Activated naive CD8-positive, alpha-beta T cell treated with anti-CD3 and anti-CD28 coated beads, Interleukin-2, amount 50 U/mL, for 16 hours (primary cell): Measurements from ENCODE around the gene PDE11A.
"Not testable (repeated sequence)": the region's sequence is repeated elsewhere in the genome, so short reads cannot be mapped to it uniquely, and the experiment has no call there.

Source experiments
- DNase-seq: peaks from one replicate; pipeline ENCODE4 v3.0.0-alpha.2; 2020; ENCODE audit warnings: low read depth, low spot score

The PDE11A gene

DNA sequence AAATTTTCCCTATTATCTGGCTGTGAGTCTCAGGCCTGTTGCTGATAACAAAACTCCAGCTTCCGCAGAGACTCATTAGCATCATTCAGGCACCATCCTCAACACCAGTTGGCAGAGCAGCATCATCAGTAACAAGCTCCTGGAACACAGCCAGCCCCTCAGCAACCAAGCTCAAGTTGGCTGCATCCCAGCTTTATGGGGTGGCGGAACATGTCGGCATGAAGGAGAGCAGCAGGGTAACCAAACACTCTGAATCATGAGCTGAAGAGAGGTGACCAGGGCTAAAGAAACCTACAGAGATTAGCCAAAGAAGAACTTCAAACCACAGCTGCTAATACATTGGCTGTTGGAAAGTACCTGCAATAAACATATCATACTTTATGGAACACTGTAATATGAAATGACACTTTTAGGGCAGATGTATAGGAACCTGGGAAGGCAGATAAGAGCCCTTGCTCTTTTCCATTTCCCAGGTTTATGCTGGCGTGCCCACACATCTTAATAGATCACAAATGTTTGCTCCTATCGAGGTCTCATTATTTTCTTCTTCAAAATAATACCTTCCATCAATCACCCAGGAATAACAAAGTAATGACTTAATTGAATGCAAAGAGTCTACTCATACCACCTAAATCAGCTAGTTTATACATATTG lies 63.8 kb downstream of the PDE11A start:
- no peak for DNase-seq

DNA sequence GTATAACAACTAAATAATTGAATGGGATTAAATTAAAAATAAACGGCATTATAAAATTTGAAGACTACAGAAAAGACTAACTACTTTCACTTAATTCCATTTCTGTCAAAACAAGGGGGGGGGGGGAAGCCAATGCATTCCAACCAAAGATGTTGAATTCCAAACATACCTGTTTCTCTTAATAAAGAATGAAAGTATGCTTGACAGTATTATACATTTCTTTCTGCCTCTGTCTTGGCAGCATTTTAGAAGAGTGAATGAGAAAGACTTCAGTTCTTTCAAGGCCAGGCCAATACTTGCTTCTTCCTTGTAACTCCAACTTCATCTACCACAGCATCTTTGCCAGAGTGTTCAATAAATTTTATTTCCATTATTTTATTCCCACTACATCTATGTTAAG lies 65.9 kb downstream of the PDE11A start:
- DNase-seq = no peak

DNA sequence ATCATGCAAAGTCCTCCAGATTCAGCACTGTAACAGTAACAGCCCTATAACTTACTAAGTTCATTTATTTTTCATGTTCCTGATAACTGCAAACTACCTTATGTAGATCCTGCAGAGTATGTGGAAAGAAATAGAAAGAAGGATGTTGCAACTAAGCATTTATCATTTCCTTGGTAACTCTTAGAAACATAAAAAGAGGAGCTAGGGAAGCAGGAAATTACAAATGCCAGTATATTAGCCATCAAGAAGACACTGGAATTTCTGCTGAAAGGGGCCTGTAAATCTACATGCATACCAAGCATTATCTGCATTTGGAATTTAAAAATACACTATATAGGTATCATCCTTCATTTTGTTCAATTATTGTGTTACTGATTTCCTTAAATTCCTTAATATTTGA lies 66.8 kb downstream of the PDE11A start:
- DNase-seq = no peak

DNA sequence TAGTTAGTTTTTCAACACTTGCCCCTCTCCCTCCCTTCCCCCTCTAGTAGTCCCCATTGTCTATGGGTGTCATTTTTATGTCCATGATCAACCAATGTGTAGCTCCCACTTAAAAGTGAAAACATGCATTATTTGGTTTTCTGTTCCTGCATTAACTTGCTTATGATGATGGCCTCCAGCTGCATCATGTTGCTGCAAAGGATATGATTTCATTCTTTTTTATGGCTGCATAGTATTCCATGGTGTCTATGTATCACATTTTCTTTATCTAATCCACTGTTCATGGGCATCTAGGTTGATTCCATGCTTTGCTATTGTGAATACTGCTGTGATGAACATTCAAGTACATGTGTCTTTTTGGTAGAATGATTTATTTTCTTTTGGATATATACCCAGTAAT lies 70.5 kb downstream of the PDE11A start:
- DNase-seq = no peak

DNA sequence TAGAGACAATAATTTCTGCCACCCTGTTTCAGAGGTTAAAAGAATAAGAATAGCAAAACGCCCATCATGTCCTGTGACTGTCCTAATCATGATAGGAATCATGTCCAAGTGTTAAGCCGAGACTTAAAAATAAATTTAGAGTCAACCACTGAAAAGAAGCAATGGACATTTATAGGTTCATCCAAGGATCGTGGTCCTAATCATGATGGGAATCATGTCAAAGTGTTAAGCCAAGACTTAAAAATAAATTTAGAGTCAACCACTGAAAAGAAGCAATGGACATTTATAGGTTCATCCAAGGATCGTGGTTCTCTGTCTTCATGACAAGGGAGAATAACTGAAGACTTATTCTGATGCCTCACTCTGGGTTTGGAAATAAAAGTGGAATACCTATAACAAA lies 73.6 kb downstream of the PDE11A start:
- DNase-seq = no peak

DNA sequence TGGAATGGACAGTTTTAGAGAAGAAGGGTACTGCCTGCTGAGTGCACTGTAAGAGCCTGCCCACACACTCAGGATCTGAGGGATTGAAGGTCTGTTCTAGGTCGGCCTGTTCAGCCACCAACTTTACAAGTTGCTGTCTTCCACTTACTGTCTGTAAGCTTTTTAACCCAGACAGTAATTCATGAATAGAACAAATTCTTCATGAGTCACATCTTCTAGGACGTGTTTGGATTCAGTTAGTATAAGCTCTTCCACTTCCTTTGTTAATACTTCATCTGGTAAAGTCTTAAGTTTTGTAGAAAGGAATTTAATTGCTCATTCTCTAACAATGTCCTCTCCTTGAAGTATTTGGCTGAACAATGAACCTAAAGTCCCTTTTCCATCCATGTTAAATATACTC lies 74.6 kb downstream of the PDE11A start:
- DNase-seq = no peak

DNA sequence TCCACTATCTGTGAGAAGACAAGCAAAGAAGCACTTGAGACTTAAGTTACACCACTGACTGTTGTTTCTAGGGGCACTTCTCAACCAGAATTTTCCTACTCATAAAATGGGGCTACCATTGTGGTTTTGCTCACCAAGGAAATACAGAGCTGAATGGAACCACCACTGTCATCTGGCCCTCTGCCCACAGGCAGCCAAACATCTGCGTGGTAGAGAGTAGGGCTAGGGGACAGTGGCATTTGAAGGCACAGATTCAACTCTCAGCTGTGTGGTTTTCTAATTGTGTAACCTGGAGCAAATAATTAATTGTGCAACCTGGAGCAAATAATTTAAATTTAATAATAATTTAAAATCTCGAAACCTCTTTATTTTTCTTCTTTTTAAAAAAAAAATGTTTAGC lies 79.6 kb downstream of the PDE11A start:
- DNase-seq = no peak

DNA sequence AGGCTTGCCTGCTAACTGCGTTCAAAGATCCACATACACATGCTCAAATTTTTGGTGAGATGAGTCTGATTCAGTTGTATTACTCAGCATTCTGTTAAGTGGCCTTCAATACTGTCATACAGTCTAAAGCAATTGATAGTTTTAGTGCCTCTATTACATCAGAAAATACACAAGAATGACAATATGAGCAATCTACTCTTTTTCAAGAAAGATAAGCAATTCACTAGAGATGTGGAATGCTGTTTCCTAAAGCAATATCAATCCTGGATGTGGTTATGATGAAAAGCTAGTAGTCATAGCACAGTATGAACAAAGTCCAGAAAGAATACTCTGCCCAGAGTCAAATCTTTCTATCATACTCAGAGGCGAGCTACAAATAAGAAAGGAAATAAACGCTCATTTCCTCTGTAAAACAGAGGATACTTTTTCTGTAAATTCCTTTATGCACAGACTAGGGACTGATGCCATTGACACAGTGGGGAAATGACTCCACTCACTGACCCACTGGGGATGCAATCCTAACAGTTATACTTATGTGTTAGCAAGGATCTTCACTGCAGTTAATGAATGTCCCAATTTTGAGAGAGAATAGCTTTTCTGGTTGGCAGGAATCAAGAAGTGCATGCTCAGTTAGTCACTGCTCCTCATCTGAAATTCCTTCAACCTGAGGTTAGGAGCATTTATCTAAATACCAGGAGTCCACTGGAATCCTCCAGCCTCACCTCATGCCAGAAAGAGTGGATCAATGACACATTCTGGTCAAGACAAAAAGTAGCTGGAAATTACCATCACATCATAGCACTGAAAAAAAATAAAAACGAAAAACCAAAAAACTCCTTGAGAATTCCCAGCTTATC lies 83.3 kb downstream of the PDE11A start:
- DNase-seq = no peak

DNA sequence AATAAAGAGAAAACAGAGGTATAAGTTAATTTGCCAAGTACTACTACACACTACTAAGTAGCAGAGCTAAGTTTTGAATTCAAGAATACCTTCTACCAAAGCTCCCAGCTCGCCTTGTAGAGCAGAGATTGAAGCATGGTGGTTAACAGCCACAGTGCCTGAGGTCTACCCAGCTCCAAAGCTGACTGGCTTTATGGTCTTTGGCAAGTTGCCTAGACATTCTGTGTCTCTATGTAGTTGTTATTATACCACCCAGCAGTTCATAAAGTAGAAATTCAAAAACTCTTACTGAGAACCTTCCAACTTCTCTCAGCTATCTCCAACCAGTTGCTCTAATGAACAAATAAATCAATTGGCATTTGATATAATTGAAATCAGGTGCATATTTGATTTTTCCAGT lies 87.8 kb downstream of the PDE11A start:
- DNase-seq = no peak

DNA sequence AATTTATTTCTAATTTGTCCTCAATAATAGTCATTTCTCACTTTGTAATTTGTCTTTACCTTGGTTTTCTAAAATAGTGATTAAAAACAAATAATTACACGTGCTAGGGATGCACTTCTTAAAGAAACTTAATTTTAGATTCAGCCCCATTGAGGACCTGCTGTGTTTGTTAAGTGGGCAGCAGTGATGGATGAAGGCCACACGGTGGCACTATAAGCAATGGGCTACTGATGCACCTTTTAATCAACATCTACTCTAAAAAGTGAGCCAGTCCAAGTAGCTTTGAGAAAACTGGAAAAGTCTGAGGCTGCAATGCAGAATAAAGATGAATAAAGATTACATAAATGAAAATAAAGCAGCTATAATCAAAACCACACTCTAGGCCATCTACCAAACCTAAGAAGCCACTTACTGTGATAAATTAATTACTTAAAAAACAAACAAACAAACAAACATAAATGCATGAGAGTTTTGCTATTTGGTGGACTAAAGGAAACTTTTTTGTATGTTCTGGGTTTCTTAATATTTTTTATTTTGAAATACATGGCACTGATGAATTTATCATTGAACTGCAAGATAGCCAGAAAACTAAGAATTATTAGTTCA lies 89.3 kb downstream of the PDE11A start:
- no peak for DNase-seq

DNA sequence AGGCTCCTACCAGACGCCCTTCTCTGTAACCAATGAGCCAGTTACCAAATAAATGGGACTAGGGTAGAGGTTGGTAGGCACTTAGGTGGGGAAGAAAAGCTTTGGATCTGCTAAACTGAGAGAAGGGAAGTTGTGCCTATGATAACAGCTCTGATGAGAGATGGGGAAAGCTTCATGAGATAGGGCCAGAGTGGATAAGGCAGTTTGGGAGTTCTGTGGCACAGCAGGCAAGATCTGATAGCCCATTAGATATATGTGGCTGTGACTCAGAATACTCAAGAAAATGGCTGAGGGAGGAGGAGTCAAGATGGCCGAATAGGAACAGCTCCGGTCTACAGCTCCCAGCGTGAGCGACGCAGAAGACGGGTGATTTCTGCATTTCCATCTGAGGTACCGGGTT lies 99.8 kb downstream of the PDE11A start:
- DNase-seq = no peak

DNA sequence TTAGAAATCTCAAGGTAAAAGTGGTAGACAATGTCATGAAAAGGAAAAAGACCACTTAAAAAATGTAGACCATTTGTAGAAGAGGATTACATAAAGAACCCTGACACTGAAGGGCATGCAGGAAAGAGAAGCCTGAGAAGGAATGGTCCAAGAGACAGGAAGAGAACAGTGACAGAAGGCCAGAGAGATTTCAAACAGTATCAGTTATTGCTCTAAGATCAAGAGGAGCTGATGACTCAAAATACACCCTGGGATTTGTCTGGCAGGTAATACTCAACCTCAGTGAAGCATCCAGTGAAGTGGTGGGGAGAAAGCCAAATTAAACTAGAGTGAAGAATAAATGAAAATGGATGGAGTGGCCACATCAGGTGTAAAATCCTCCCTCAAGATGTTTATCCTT lies 100.5 kb downstream of the PDE11A start:
- no peak for DNase-seq

DNA sequence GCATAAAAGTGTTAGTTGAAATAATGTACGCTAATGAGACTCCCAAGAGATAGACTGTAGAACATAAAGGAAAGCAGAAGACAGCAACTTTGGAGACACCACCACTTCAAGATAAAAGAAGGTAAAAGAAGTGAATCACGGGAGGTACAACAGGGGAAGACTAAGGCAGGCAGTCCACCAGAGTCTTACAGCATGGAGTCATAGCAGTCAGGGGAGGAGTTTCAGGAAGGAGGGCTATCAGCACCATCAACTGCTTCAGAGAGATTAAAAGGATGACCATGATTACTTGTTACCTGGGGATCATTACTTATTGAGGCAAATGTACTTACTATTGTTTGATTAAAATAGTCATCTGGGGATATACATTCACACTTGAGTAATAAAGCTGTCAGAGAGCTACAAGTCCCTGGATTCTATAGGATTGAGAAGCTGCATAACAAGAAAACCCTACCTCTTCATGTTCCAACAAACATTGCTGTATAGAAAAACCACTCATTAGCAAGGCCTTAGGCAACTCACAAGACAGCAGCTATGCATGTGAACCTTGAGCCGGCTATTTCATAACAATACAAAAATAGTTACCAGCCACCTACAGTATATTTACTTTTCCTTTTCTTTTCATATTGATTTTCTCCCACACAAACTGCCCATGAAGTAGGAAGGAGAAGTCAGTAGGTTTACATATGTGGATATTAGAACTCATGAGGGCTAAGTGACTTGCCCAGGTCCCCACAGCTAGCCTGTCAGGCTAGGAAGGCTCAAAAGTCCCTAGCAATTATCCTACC lies 101.7 kb downstream of the PDE11A start:
- no peak for DNase-seq

DNA sequence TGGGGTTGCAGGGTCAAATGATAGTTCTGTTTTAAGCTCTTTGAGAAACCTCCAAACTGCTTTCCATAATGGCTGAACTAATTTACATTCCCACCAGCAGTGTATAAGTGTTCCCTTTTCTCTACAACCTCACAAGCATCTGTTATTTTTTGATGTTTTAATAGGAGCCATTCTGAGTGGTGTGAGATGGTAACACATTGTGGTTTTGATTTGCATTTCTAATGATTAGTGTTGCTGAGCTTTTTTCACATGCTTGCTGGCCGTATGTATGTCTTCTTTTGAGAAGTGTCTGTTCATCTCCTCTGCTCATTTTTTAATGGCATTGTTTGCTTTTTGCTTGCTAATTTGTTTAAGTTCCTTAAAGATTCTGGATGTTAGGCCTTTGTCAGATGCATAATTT lies 107.7 kb downstream of the PDE11A start:
- no peak for DNase-seq

DNA sequence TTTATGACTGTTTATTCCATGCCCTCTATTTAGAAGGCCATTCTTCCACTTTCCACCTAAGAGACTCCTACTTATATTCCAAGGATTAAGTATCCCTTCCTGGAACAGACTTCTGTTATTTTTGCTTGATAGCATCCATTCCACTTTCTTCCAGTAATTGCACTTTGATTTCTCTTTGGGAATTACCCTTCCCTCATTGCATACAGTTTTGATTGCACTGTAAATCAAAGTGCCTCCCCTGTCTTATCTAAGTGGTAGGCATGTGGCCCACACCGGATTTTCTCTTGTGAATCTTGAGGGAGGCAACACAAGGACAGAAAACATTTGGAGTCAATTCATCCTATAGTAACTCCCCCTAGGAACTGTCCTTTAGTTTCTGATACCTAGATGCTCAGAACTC lies 120.4 kb downstream of the PDE11A start:
- DNase-seq = no peak

DNA sequence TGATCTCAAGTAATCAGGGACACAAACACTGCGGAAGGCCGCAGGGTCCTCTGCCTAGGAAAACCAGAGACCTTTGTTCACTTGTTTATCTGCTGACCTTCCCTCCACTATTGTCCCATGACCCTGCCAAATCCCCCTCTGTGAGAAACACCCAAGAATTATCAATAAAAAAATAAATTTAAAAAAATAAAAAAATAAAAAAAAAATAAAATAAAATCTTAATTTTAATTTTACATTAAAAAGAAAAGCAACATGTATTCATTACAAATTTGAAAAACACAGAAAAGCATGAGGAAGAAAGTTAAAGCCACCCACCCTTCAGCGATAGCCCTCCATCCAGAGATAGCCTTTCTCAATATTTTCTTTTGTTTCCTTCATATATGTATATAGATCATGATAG lies 125.0 kb downstream of the PDE11A start:
- DNase-seq = not testable (repeated sequence)

DNA sequence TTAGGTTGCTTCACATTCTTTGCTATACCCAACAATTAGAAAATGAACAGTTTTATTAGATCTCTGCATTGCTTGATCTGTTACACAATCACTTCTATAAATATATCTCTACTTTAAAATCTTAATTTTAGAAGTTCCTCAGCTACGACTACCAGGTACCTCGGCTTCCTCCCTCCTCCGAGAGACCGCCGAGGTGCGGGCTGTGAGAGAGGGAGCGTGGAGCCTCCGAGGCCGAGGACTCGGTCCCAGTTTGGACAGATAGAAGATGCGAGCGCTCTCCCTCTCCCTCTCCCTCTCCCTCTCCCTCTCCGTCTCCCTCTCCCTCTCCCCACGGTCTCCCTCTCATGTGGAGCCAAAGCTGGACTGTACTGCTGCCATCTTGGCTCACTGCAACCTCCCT lies 128.0 kb downstream of the PDE11A start:
- not testable (repeated sequence) for DNase-seq

DNA sequence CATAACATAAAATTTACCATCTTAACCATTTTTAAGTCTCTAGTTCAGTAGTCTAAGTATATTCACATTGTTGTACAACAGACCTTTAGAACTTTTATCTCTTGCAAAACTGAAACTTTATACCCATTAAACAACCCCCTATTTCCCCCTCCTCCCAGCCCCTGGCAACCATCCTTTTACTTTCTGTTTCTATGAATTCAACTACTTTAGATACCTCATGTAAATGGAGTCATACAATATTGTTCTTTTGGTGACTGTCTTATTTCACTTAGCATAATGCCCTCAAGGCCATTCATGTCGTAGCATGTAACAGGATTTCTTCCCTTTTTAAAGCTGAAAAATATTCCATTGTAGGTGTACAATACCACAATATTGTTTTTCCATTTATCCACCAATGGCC lies 129.8 kb downstream of the PDE11A start:
- no peak for DNase-seq

DNA sequence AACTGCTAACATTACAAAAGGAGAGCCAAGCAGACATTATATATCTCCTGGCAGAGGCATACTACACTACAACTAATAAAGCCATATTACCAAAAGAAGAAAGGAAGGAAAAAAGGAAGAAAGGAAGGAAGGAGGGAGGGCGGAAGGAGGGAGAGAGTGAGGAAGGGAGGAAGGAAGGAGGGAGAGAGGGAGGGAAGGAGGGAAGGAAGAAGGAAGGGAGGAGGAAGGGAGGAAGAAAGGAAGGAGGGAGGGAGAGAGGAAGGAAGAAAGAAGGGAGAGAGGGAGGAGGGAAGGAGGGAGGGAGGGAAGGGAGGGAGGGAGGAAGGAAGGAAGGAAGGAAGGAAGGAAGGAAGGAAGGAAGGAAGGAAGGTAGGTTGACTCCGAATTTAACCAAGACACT lies 133.4 kb downstream of the PDE11A start:
- no peak for DNase-seq

DNA sequence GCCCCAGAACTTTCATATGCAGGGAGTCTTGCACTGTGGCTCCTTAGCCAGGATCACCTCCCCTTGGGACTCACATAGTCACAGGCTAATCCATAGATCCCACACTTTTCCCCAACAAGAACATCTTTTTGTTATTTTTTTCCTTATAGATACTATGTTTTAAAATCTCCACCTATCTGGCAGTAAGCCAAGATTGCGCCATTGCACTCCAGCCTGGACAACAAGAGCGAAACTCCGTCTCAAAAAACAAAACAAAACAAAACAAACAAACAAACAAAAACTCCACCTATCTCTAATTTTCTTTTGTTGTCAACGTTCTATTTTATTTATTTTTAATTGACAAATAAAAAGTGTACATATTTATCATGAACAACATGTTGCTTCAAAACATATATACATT lies 141.7 kb downstream of the PDE11A start:
- no peak for DNase-seq

DNA sequence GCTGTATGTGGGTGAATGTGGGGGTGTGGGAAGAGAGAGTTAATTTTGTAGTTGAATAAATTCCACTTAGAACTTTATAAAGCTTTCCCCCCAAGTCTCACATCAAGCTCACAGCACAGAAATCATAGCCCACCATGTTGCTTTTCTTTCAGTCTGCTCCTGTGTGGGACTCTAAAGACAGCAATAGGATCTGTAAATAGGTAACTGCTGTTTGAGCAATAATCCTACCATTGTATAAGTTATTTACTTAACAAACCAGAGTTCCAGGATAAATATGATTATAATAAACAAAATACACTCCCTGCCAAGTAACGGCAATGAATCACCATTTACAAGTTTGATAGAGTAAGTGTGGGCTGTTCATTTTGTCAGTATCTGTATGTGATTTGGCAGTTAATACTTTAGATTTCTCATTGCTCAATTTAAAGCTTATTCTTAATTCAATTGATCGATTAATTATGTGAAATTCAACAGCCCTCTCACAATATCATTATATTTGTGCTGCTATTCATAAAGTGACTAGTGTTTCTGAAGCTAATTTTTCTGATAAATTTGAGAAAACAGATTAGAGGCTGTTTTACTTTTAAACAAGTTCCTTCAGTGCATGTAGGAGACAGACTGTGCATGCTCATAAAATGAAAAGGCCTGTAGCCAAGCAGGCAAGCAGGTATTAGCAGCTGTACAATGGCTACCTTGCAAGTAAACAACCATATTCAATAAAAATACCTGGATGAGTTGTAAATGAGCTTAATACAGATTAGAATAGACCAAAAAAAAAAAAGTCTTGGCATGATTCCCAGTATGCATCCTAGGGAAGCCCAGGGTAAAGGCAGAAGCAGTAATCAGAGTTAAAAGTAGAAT lies 142.7 kb downstream of the PDE11A start:
- DNase-seq = no peak
